AG04450 (cell line): ENCODE data around the gene RAB10. TPM values are rescaled to one million over a fixed set of nuclear protein-coding genes. Genes with fewer than 3 reads are reported as not detected.
A peak's percentile ranks its signal among the peaks of the same experiment; 100 is the strongest.
"Not testable (repeated sequence)": the region's sequence is repeated elsewhere in the genome, so short reads cannot be mapped to it uniquely, and the experiment has no call there.

Experiments used
- CTCF ChIA-PET: fragments of 300-600, 350-600 bp; formaldehyde crosslinking; extraction: SDS; loops from one replicate; lab custom pipeline; 2022; ENCODE audit warnings: antibody characterized with exemption, inconsistent platforms; lab: Charles Lee
- POLR2A ChIA-PET: fragments of 350-600 bp; formaldehyde crosslinking; extraction: SDS; loops from one replicate; lab custom pipeline; 2021; ENCODE audit warnings: antibody characterized with exemption, inconsistent platforms; lab: Yijun Ruan, JAX
- DNase-seq: peaks from one replicate; pipeline ENCODE4 v3.0.0-alpha.2; 2011; ENCODE audit warnings: low read depth, low spot score
- H3K27ac ChIP-seq: one replicate; pipeline ENCODE4 v1.5.1; 2012; ENCODE audit warnings: low read depth, low read length, control low read depth
- H3K27me3 ChIP-seq: one replicate; pipeline ENCODE4 v1.6.0; 2012; ENCODE audit warnings: low read length; ENCODE audit not compliant: control insufficient read depth, insufficient read depth
- H3K4me3 ChIP-seq: 2 replicates; pipeline ENCODE4 v1.5.1; 2011; ENCODE audit warnings: mild to moderate bottlenecking, low read depth, low read length, control low read depth
- H3K9me3 ChIP-seq: 2 replicates; pipeline ENCODE4 v1.5.1; 2012; ENCODE audit warnings: low read length; ENCODE audit not compliant: control insufficient read depth, insufficient read depth
- polyA plus RNA-seq: library from polyadenylated mRNA; depleted of rRNA; stranded (reverse); fragments of >200 nt; gene quantifications from 2 replicates; pipeline ENCODE4 v1.2.3, GENCODE V29; 2011
- TF ChIP-seq, protein P1 (sequence below): IDR thresholded peaks from 2 replicates; pipeline ENCODE4 v1.5.1; 2011; ENCODE audit warnings: low read depth, low read length, control low read depth, inconsistent platforms

Gene RAB10
- polyA plus RNA-seq, 1 experiment = 178 TPM

DNA sequence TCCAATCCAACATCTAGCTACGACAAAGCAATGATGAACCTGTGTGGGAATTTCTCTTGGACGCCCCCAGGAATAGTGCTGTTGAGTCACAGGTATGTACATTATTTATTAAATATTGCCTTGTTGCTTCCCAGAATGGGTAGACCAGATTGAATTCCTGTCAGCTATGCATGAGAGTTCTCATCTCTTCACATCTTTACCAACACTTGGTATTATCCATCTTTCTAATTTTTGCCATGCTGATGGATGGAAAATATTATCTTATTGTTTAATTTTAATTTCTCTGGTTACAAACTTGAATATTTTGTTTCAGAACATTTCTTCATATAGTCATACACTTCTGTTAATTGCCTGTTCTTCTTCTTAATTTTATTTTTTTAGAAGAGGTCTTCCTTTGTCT is 9.6 kb upstream of the RAB10 start:
- Histone ChIP-seq H3K27ac (no peak overlapping the region), H3K4me3 (no peak overlapping the region), H3K27me3 (no peaks in the 10 kb centered on the region), H3K9me3 (no peaks in the 10 kb centered on the region)
- TF ChIP-seq, protein P1, sequence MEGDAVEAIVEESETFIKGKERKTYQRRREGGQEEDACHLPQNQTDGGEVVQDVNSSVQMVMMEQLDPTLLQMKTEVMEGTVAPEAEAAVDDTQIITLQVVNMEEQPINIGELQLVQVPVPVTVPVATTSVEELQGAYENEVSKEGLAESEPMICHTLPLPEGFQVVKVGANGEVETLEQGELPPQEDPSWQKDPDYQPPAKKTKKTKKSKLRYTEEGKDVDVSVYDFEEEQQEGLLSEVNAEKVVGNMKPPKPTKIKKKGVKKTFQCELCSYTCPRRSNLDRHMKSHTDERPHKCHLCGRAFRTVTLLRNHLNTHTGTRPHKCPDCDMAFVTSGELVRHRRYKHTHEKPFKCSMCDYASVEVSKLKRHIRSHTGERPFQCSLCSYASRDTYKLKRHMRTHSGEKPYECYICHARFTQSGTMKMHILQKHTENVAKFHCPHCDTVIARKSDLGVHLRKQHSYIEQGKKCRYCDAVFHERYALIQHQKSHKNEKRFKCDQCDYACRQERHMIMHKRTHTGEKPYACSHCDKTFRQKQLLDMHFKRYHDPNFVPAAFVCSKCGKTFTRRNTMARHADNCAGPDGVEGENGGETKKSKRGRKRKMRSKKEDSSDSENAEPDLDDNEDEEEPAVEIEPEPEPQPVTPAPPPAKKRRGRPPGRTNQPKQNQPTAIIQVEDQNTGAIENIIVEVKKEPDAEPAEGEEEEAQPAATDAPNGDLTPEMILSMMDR = no peak
- DNase-seq = no peak
- ChIA-PET POLR2A (no interaction called here), CTCF (interaction anchor here (2.3 kb wide), 1 partner anchor 121 kb away, joined by 7 read pairs; no protein-coding TSS in a partner anchor)

DNA sequence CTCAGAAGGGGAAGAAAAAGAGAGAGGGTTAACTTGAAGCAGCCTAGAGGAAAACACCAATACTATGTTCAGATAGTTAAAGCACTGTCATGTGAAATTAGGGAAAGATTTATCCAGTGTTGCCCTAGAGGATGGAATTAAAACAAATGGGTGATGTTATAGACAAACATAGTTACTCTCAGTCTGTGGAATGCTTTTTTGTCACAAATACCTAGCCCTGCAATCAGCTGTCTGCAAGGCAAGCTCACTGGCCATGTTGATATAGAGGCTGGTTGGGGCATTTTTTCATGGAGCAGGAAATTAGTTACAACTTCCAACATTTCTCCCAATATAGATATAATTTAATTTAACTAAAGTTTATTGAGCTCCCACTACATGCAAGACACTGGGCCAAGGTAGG is 8.4 kb upstream of the RAB10 start:
- ChIA-PET POLR2A (no interaction called here), CTCF (interaction anchor here (1.2 to 2.3 kb wide), 2 partner anchors 35 to 120 kb away, joined by 3 to 7 read pairs; no protein-coding TSS in a partner anchor)

DNA sequence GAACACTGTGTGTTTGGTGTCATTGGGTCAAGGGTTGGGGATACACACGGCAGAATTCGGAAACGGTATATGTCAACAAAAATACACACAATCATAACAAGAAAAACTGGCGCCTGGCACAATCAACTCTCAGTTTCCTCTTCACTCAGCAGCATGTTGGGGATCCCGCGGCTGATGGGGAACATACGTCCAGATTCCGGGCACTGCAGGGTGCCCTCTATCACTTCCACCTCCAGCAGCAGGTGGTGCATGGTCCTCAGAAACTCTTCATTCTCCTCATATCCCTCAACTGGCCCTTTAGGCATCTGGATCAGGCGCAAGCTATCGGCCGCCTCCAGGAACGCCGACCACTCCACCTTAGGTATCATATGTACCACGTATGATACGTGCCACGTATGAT is 5.8 kb upstream of the RAB10 start:
- DNase-seq, H3K9me3 ChIP-seq, POLR2A ChIA-PET, H3K27ac ChIP-seq, H3K27me3 ChIP-seq, CTCF ChIA-PET, H3K4me3 ChIP-seq: not testable (repeated sequence)

More for the DNA sequence above, 8.4 kb upstream of the RAB10 start:
- H3K27ac ChIP-seq = no peak overlapping the region
- no peak for DNase-seq
- no peaks in the 10 kb centered on the region for H3K9me3 ChIP-seq
- no peaks in the 10 kb centered on the region for H3K27me3 ChIP-seq
- no peak overlapping the region for H3K4me3 ChIP-seq
- TF ChIP-seq, protein P1 = 0 out of 2 replicates have a peak, but pooled peaks have one; percentile 2

DNA sequence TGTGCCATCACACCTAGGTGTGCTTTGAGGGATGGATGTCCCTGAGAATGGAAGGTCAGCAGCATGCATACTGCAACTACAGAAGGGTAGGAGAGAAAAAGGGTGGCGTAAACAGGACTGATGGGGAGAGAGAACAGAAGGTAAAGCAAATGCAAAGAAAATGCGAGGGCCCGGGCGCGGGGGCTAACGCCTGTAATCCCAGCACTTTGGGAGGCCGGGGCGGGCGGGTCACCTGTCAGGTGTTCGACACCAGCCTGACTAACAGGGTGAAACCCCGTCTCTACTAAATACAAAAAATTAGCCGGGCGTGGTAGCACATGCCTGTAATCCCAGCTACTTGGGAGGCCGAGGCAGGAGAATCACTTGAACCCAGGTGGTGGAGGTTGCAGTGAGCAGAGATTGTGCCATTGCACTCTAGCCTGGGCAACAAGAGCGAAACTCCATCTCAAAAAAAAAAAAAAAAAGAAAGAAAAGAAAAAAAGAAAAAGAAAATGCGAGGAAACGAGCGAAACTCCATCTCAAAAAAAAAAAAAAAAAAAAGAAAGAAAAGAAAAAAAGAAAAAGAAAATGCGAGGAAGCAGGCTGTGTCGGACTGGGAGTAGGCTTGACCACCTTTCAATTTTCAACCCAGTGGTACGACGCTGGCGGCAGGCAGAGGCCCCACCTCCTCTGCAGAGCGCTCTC is 1.2 kb upstream of the RAB10 start:
- Histone ChIP-seq H3K27ac (peak overlapping the region; percentile 92), H3K4me3 (peak overlapping the region; percentile 100)
- POLR2A ChIA-PET = interaction anchor here (0.7 to 1.6 kb wide), 5 partner anchors 12 to 685 kb away, joined by 3 to 6 read pairs (median 3); no protein-coding TSS in a partner anchor
- H3K27me3 ChIP-seq, H3K9me3 ChIP-seq, DNase-seq: not testable (repeated sequence)
- CTCF ChIA-PET = interaction anchor here (0.9 to 1.7 kb wide), 4 partner anchors 15 to 112 kb away, joined by 3 to 6 read pairs (median 6); no protein-coding TSS in a partner anchor

DNA sequence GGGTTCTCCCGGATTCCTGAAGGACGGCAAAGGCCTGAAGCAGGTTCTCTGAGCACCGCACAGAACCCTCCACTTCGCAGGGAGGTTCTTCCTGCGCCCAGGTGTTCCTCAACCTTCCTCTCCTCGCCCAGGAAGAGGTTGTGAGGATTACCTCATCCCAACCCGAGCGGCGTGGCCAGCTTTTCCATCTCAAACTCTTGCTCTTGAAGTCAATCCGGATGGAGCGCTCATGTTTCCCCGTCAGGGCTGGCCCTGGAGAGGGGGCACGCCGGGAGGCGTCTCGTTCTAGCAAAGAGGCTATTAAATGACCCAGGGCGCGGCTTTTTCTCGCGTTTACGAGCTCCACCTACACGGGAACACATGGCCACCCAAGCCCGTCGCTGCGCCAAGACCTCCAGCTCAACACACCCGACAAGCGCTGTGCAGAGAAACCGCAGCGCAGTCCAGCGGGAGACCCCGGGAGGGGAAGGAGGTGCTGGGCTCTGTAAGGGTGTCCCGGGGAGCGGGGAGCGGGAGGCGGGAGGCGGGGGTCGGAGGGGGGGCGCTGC is 540 bp upstream of the RAB10 start:
- DNase-seq = peak; percentile 55
- ChIA-PET CTCF (interaction anchor here (0.9 to 1.7 kb wide), 3 partner anchors 16 to 83 kb away, joined by 3 to 6 read pairs (median 5); no protein-coding TSS in a partner anchor), POLR2A (interaction anchor here (0.7 to 2.4 kb wide), 8 partner anchors 12 to 684 kb away, joined by 3 to 8 read pairs (median 3); partner anchors contain the start of genes ASXL2 and KIF3C)

More for the DNA sequence above, 540 bp upstream of the RAB10 start:
- TF ChIP-seq, protein P1 = no peak
- Histone ChIP-seq H3K4me3 (peak overlapping the region; percentile 100), H3K9me3 (no peaks in the 10 kb centered on the region; the same call in 1 of the 2 replicates), H3K27ac (peak overlapping the region; percentile 92), H3K27me3 (no peaks in the 10 kb centered on the region)
